H9 (cell line): ENCODE data around the gene C18orf63. TPM values are rescaled to one million over a fixed set of nuclear protein-coding genes. Genes with fewer than 3 reads are reported as not detected.

Experiments used
- DNase-seq: peaks from one replicate; pipeline ENCODE4 v3.0.0-alpha.2; 2017
- H2AFZ ChIP-seq: one replicate; pipeline ENCODE4 v1.6.1; 2013; ENCODE audit warnings: mild to moderate bottlenecking, low read length, control low read depth, moderate library complexity
- H2AK5ac ChIP-seq: 2 replicates; pipeline ENCODE4 v1.6.1; 2013; ENCODE audit warnings: low read length, control low read depth, mixed read lengths; ENCODE audit not compliant: insufficient read length
- H2BK120ac ChIP-seq: one replicate; pipeline ENCODE4 v1.6.1; 2013; ENCODE audit warnings: low read depth, mild to moderate bottlenecking, low read length, control low read depth, inconsistent platforms; ENCODE audit not compliant: poor library complexity, severe bottlenecking
- H2BK12ac ChIP-seq: 2 replicates; pipeline ENCODE4 v1.6.1; 2013; ENCODE audit warnings: low read length, control low read depth, mixed read lengths, low read depth; ENCODE audit not compliant: insufficient read length
- H2BK15ac ChIP-seq: 2 replicates; pipeline ENCODE4 v1.6.1; 2013; ENCODE audit warnings: low read depth, low read length, control low read depth
- H2BK20ac ChIP-seq: one replicate; pipeline ENCODE4 v1.6.1; 2013; ENCODE audit warnings: low read depth, mild to moderate bottlenecking, low read length, control low read depth, inconsistent platforms; ENCODE audit not compliant: poor library complexity, severe bottlenecking
- H2BK5ac ChIP-seq: 2 replicates; pipeline ENCODE4 v1.6.1; 2013; ENCODE audit warnings: low read length, control low read depth, mixed read lengths; ENCODE audit not compliant: insufficient read length
- H3K14ac ChIP-seq: 2 replicates; pipeline ENCODE4 v1.6.1; 2013; ENCODE audit warnings: low read length, control low read depth; ENCODE audit not compliant: insufficient read depth
- H3K18ac ChIP-seq: 2 replicates; pipeline ENCODE4 v1.6.1; 2013; ENCODE audit warnings: low read depth, mild to moderate bottlenecking, mixed read lengths, low read length, control low read depth; ENCODE audit not compliant: insufficient read length
- H3K23ac ChIP-seq: 2 replicates; pipeline ENCODE4 v1.6.1; 2013; ENCODE audit warnings: low read length, control low read depth, mixed read lengths, low read depth; ENCODE audit not compliant: insufficient read length
- H3K23me2 ChIP-seq: 2 replicates; pipeline ENCODE4 v1.6.1; 2013; ENCODE audit warnings: low read depth, mild to moderate bottlenecking, mixed read lengths, low read length, control low read depth; ENCODE audit not compliant: insufficient read length, poor library complexity, severe bottlenecking
- H3K27ac ChIP-seq: 2 replicates; pipeline ENCODE4 v1.5.1; 2013; ENCODE audit warnings: low read length, control low read depth, mixed read lengths, low read depth; ENCODE audit not compliant: insufficient read length
- H3K27me3 ChIP-seq: 2 replicates; pipeline ENCODE4 v1.6.1; 2013; ENCODE audit warnings: low read length, control low read depth, inconsistent platforms; ENCODE audit not compliant: insufficient read depth
- H3K4ac ChIP-seq: 2 replicates; pipeline ENCODE4 v1.6.1; 2013; ENCODE audit warnings: low read depth, mild to moderate bottlenecking, control low read depth, inconsistent platforms, low read length, moderate library complexity
- H3K4me1 ChIP-seq: 2 replicates; pipeline ENCODE4 v1.6.1; 2013; ENCODE audit warnings: low read length, control low read depth, inconsistent platforms; ENCODE audit not compliant: insufficient read depth
- H3K4me2 ChIP-seq: 2 replicates; pipeline ENCODE4 v1.6.1; 2013; ENCODE audit warnings: low read length, control low read depth, mixed read lengths; ENCODE audit not compliant: insufficient read length, insufficient read depth
- H3K56ac ChIP-seq: 2 replicates; pipeline ENCODE4 v1.6.1; 2013; ENCODE audit warnings: low read depth, mild to moderate bottlenecking, mixed read lengths, low read length, control low read depth; ENCODE audit not compliant: insufficient read length
- H3K79me1 ChIP-seq: 2 replicates; pipeline ENCODE4 v1.6.1; 2013; ENCODE audit warnings: low read depth, mild to moderate bottlenecking, moderate library complexity, low read length, control low read depth, inconsistent platforms; ENCODE audit not compliant: insufficient read depth, poor library complexity, severe bottlenecking
- H3K79me2 ChIP-seq: 2 replicates; pipeline ENCODE4 v1.6.1; 2013; ENCODE audit warnings: low read length, control low read depth, inconsistent platforms; ENCODE audit not compliant: insufficient read depth
- H3K9ac ChIP-seq: 2 replicates; pipeline ENCODE4 v1.6.1; 2013; ENCODE audit warnings: low read length, control low read depth, mixed read lengths; ENCODE audit not compliant: insufficient read length; ENCODE audit errors: extremely low read depth
- H3K9me3 ChIP-seq: one replicate; pipeline ENCODE4 v1.6.1; 2013; ENCODE audit warnings: low read depth, low read length, inconsistent platforms; ENCODE audit not compliant: control insufficient read depth
- H3T11ph ChIP-seq: one replicate; pipeline ENCODE4 v1.6.1; 2013; ENCODE audit warnings: mild to moderate bottlenecking, low read length, control low read depth, inconsistent platforms
- H4K20me1 ChIP-seq: one replicate; pipeline ENCODE4 v1.6.1; 2013; ENCODE audit not compliant: control insufficient read depth, insufficient read length, insufficient read depth
- H4K5ac ChIP-seq: 2 replicates; pipeline ENCODE4 v1.6.1; 2013; ENCODE audit warnings: low read depth, mild to moderate bottlenecking, mixed read lengths, low read length, control low read depth; ENCODE audit not compliant: insufficient read length
- H4K8ac ChIP-seq: replicated peaks from 2 replicates; pipeline ENCODE4 v1.6.1; 2013; ENCODE audit warnings: low read length, control low read depth, mixed read lengths, low read depth; ENCODE audit not compliant: insufficient read length
- H4K91ac ChIP-seq: 2 replicates; pipeline ENCODE4 v1.6.1; 2013; ENCODE audit warnings: low read depth, mild to moderate bottlenecking, moderate library complexity, mixed read lengths, low read length, control low read depth; ENCODE audit not compliant: insufficient read length
- H3K27ac Mint-ChIP-seq, 3 experiments: 2 replicates in 2 of 3; 3 replicates in 1 of 3; pipeline ENCODE4 v1.8.0; 2020 to 2021; ENCODE audit warnings: mixed read lengths in 3 of 3, mild to moderate bottlenecking in 1 of 3, moderate library complexity in 1 of 3
- H3K27me3 Mint-ChIP-seq: 2 replicates; pipeline ENCODE4 v1.8.0; 2021; ENCODE audit warnings: low read depth, mild to moderate bottlenecking, moderate library complexity, mixed read lengths
- H3K36me3 Mint-ChIP-seq, 3 experiments: 2 replicates in 2 of 3; 3 replicates in 1 of 3; pipeline ENCODE4 v1.8.0; 2020 to 2021; ENCODE audit warnings: low read depth in 3 of 3, mixed read lengths in 3 of 3; ENCODE audit not compliant: insufficient read depth in 1 of 3
- H3K4me1 Mint-ChIP-seq, 2 experiments: 2 replicates each; pipeline ENCODE4 v1.8.0; 2020; ENCODE audit warnings: mixed read lengths in 2 of 2
- H3K4me3 Mint-ChIP-seq, 2 experiments: 2 replicates in 1 of 2; 3 replicates in 1 of 2; pipeline ENCODE4 v1.8.0; 2020 to 2021; ENCODE audit warnings: mild to moderate bottlenecking in 2 of 2, mixed read lengths in 2 of 2, moderate library complexity in 1 of 2
- H3K9me3 Mint-ChIP-seq, 2 experiments: 2 replicates in 1 of 2; 3 replicates in 1 of 2; pipeline ENCODE4 v1.8.0; 2020; ENCODE audit warnings: mild to moderate bottlenecking in 2 of 2, mixed read lengths in 2 of 2, moderate library complexity in 1 of 2
- CTCF ChIP-seq: fragments of 200-600 bp; sonication (generic); conservative IDR thresholded peaks from 3 replicates; pipeline ENCODE4 v1.8.0; 2021; ENCODE audit warnings: antibody characterized with exemption, mild to moderate bottlenecking
- WGBS: extraction: QIAGEN DNeasy Blood & Tissue Kit; methylation state at CpG from one replicate; pipeline ENCODE4 v1.1.7; 2013; ENCODE audit warnings: missing lambda C conversion rate, low lambda C conversion rate, mixed read lengths; ENCODE audit not compliant: insufficient read length; ENCODE audit errors: extremely low coverage; 5-methylcytosine and 5-hydroxymethylcytosine counted together
- total RNA-seq: library from RNA; stranded (reverse); gene quantifications from 2 replicates; pipeline ENCODE4 v1.2.1, GENCODE V29; 2021

Gene C18orf63
- total RNA-seq, 1 experiment from 2014 or later: not detected

- Histone ChIP-seq H3K4ac (no peak overlapping the region), H2BK12ac (no peak overlapping the region), H3K9me3 (peaks cover 8% of the 10 kb centered on the region), H3K27me3 (no peaks in the 10 kb centered on the region), H2AFZ (no peak overlapping the region), H4K91ac (no peak overlapping the region), H3T11ph (no peak overlapping the region), H4K20me1 (no peaks in the 10 kb centered on the region), H3K9ac (no peak overlapping the region), H2BK20ac (no peak overlapping the region), H3K79me1 (no peaks in the 10 kb centered on the region), H3K23ac (no peak overlapping the region), H4K5ac (no peak overlapping the region), H3K4me2 (no peak overlapping the region), H3K14ac (no peak overlapping the region), H2BK15ac (no peak overlapping the region), H3K18ac (no peak overlapping the region), H3K23me2 (no peaks in the 10 kb centered on the region), H3K27ac (no peak overlapping the region), H3K56ac (no peak overlapping the region), H3K79me2 (no peaks in the 10 kb centered on the region), H2BK120ac (no peak overlapping the region), H4K8ac (no peak overlapping the region), H2AK5ac (no peak overlapping the region), H2BK5ac (no peak overlapping the region), H3K4me1 (no peaks in the 10 kb centered on the region)
- Mint-ChIP-seq H3K27me3 (no peaks in the 10 kb centered on the region), H3K4me3 (no peak overlapping the region), H3K27ac (no peak overlapping the region), H3K4me1 (peaks cover 0 to 4% of the 10 kb centered on the region in 2 experiments; a peak in 3 of 4 replicates), H3K36me3 (peaks cover 13 to 26% (median 14%) of the 10 kb centered on the region in 3 experiments), H3K9me3 (peaks cover 30 to 33% of the 10 kb centered on the region in 2 experiments)
- no peak for TF ChIP-seq CTCF
- no CpG with 5 or more reads among the region's 1 CpG for WGBS
- DNase-seq: no peak
Measured at GRCh38 chr18:74377776-74378175, 62.1 kb downstream of the C18orf63 start.
